ENCODE data around the gene C2orf68.

Gene C2orf68

DNA sequence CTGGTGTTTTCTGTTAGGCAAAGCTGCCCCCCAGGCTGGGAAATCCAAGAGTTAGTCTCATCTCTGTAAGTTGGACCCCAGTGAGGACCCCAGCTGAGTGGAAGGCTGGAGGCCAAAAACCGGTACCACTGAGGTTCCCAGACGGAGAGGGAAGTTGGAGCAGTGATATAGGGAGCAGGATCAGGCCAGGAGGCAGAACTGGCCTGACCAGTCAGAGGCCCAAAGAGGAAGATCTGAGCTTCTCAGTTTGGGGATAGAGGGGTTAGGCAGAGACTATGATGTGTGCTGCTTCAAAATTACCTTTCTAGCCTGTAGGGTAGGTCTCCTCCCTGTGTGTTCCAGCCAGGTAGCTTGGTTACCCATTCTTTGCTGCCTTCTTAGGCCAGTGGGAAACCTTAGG is 20.9 kb downstream of the C2orf68 start:
- no peak for DNase-seq (ENCODE audit: insufficient read length, low spot score)
- TF ChIP-seq, protein P1, sequence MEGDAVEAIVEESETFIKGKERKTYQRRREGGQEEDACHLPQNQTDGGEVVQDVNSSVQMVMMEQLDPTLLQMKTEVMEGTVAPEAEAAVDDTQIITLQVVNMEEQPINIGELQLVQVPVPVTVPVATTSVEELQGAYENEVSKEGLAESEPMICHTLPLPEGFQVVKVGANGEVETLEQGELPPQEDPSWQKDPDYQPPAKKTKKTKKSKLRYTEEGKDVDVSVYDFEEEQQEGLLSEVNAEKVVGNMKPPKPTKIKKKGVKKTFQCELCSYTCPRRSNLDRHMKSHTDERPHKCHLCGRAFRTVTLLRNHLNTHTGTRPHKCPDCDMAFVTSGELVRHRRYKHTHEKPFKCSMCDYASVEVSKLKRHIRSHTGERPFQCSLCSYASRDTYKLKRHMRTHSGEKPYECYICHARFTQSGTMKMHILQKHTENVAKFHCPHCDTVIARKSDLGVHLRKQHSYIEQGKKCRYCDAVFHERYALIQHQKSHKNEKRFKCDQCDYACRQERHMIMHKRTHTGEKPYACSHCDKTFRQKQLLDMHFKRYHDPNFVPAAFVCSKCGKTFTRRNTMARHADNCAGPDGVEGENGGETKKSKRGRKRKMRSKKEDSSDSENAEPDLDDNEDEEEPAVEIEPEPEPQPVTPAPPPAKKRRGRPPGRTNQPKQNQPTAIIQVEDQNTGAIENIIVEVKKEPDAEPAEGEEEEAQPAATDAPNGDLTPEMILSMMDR (IDR thresholded peaks at IDR 0.05; ENCODE audit: insufficient read depth, missing control alignments), result no peak
- FAIRE-seq, result no peak

GRCh38 chr2:85589982-85590791 is 21.7 kb downstream of the C2orf68 start:
- no peak for DNase-seq (ENCODE audit: insufficient read length, low spot score)
- no peak for FAIRE-seq
- TF ChIP-seq, protein P1 (IDR thresholded peaks at IDR 0.05; ENCODE audit: insufficient read depth, missing control alignments), result no peak

GRCh38 chr2:85589181-85589580 is 22.7 kb downstream of the C2orf68 start:
- FAIRE-seq (no peak), DNase-seq (ENCODE audit: insufficient read length, low spot score) (no peak)
- TF ChIP-seq, protein P1 (IDR thresholded peaks at IDR 0.05; ENCODE audit: insufficient read depth, missing control alignments), result no peak

- FAIRE-seq, result no peak
- DNase-seq (ENCODE audit: insufficient read length, low spot score), result no peak
- TF ChIP-seq, protein P1 (IDR thresholded peaks at IDR 0.05; ENCODE audit: insufficient read depth, missing control alignments), result no peak
Observed at GRCh38 chr2:85588645-85589044, 23.2 kb downstream of the C2orf68 start.

DNA sequence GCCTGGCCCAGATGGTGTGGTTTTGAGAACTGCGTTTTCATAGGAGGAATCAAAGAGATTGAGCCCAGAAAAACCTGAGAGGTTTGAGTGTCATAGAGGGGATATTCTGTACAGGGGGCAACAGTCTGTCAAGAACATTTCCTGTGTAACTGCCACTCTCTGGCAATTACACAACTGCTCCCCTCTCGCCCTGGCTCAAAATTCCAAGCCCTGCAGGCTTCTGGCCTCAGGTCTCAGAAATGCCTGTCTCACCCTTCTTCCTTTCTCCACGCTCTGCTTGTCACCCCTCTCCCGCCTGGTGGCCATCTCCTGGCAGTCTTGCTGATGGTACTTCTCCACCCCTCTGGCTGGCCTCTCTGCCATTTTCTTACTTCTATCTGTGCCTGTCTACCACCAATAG is 23.6 kb downstream of the C2orf68 start:
- DNase-seq (ENCODE audit: insufficient read length, low spot score) (no peak), FAIRE-seq (no peak)
- TF ChIP-seq, protein P1 (IDR thresholded peaks at IDR 0.05; ENCODE audit: insufficient read depth, missing control alignments), result no peak

DNA sequence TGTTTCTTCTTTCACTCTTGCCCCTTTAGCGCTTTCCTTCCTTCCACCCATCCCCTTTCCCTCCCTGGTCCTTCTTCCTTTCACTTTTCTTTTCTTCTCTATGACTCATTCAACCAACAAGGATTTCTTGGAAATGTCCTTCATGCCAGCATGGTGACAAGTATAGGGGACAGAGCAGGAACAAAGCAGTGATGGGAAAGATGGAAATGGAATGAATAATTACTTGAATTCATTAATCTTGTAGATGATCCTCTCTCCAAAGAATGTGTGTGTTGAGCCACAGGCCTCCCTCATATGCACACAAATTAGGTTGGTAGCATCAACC is 26.1 kb downstream of the C2orf68 start:
- no peak for DNase-seq (ENCODE audit: insufficient read length, low spot score)
- TF ChIP-seq, protein P1 (IDR thresholded peaks at IDR 0.05; ENCODE audit: insufficient read depth, missing control alignments), result no peak
- no peak for FAIRE-seq

Data from D721Med (cell line).